Measurements from ENCODE around the gene MYO3B. TPM values are rescaled to one million over a fixed set of nuclear protein-coding genes. Genes with fewer than 3 reads are reported as not detected.

MYO3B gene
- total RNA-seq, 1 donor from 2014 or later = not detected

DNA sequence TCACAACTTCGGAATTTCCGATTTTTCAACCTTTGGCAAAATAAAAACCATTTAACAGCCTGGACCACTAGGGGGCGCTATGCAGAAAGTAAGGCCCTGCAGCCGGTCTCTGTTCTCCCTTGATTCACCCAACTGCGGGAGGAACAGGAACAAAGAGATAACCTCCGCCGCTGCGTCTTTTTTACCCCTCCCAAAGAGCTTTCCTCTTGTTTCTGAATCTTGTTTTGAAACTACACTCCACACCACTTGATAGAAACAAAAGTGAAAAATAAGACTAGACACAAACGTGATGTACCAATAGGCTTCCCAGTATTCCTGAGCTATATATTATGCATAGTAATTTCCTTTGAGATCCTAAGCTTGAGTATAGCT, 231.2 kb downstream of the MYO3B start:
- intact Hi-C loops (cut with micrococcal nuclease) = loop anchor here (1.0 kb wide), 1 partner anchor 403 kb away; no protein-coding TSS in a partner anchor
- peaks cover 23% of the 10 kb centered on the region for H3K27me3 Mint-ChIP-seq
- DNase-seq (no peak), ATAC-seq (ENCODE audit: low read depth) (no peak)
- no peaks in the 10 kb centered on the region for H3K9me3 Mint-ChIP-seq
- no peak overlapping the region for H3K27ac Mint-ChIP-seq
- H3K4me3 Mint-ChIP-seq = no peak overlapping the region
- POLR2A ChIA-PET = no interaction called here
- TF ChIP-seq, protein P1, sequence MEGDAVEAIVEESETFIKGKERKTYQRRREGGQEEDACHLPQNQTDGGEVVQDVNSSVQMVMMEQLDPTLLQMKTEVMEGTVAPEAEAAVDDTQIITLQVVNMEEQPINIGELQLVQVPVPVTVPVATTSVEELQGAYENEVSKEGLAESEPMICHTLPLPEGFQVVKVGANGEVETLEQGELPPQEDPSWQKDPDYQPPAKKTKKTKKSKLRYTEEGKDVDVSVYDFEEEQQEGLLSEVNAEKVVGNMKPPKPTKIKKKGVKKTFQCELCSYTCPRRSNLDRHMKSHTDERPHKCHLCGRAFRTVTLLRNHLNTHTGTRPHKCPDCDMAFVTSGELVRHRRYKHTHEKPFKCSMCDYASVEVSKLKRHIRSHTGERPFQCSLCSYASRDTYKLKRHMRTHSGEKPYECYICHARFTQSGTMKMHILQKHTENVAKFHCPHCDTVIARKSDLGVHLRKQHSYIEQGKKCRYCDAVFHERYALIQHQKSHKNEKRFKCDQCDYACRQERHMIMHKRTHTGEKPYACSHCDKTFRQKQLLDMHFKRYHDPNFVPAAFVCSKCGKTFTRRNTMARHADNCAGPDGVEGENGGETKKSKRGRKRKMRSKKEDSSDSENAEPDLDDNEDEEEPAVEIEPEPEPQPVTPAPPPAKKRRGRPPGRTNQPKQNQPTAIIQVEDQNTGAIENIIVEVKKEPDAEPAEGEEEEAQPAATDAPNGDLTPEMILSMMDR (IDR thresholded peaks at IDR 0.05) = no peak
- CTCF ChIA-PET = interaction anchor here (0.7 to 2.9 kb wide), 3 partner anchors 11 to 403 kb away, joined by 3 to 15 read pairs (median 4); no protein-coding TSS in a partner anchor
- H3K36me3 Mint-ChIP-seq (ENCODE audit: low read depth) = no peaks in the 10 kb centered on the region
- H3K4me1 Mint-ChIP-seq = peaks cover 16% of the 10 kb centered on the region

DNA sequence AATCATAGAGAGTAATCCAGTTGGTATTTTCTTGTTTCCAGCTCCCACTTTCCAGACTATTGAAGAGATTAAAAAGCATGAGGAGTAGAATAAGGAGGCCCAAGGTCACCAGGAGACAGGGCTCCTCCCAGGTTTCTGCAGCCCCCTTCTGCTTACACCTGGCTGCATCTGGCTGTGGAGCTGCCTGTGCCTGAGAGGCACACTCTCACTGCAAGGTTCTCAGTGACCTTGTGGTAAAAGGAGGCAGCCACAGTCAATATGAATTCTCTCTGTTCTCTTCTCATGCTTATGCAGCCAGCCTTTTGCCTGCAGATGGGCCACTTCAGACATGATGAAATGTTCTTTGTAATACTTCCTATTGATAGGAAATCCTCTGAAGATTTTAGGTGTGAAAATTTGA, 233.7 kb downstream of the MYO3B start:
- Mint-ChIP-seq H3K27me3 (peaks cover 17% of the 10 kb centered on the region), H3K27ac (no peak overlapping the region), H3K4me1 (peaks cover 16% of the 10 kb centered on the region), H3K4me3 (no peak overlapping the region), H3K9me3 (no peaks in the 10 kb centered on the region), H3K36me3 (ENCODE audit: low read depth) (no peaks in the 10 kb centered on the region)
- ChIA-PET CTCF (no interaction called here), POLR2A (no interaction called here)
- DNase-seq (no peak), ATAC-seq (ENCODE audit: low read depth) (no peak)
- intact Hi-C loops (cut with micrococcal nuclease) = no loop called here
- TF ChIP-seq, protein P1 (IDR thresholded peaks at IDR 0.05) = no peak

DNA sequence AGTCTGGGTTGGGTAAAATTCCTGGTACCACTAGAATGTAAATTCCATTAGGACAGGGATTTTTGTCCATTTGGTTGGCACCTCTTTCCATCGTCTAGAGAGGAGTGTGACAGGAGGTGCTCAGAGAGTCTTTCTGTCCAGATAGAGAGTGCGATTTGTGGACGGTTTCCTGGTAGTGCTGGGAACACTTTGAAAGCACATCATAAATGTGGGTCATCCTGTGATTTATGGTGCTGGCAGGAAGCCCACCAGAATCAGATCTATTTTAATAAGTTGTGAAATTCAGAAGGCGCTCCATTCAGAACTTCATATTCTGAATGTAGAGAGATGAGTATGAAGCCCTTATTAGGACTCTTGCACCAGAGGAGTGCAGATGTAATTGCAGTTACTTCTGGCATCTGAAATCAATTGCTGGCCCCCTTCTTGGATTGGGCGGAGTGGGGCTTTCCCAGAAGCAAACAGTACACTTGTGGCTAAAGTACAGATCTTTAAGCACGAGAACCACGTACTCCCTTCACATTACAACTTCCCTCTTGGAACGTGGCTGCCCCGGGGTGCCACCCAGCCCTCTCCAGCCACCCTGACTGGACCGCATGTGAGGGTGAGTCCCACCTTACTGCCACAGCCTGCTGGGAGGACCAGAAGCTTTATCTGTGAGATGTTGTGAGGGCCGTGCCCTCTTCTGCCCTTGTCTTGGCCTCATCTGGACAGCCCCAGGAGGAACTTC, 243.2 kb downstream of the MYO3B start:
- TF ChIP-seq, protein P1 (IDR thresholded peaks at IDR 0.05) = no peak
- no peak for DNase-seq
- peaks cover 5% of the 10 kb centered on the region for H3K27me3 Mint-ChIP-seq
- POLR2A ChIA-PET = no interaction called here
- no peaks in the 10 kb centered on the region for H3K4me1 Mint-ChIP-seq
- intact Hi-C loops (cut with micrococcal nuclease) = no loop called here
- H3K9me3 Mint-ChIP-seq = no peaks in the 10 kb centered on the region
- H3K4me3 Mint-ChIP-seq = no peak overlapping the region
- H3K27ac Mint-ChIP-seq = no peak overlapping the region
- CTCF ChIA-PET = no interaction called here
- no peak for ATAC-seq (ENCODE audit: low read depth)
- no peaks in the 10 kb centered on the region for H3K36me3 Mint-ChIP-seq (ENCODE audit: low read depth)

DNA sequence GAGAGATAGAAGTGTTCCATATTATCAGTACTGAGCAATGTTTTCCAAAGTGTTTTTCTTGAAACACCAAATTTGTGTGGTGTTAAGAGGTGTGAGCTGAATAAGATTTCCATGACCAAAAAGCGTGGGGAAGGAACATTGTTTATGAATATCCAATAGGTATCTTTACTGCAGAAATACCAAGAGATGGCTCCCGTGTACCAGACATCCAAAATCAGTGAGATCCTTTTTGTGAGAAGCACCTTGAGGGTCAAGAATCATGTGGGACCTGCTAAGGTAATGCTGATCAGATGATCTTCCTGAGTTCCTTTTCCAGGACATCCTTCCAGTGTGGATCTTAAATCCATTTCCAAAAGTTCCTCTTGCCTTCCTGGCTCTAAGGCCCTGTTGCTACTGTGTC, 246.0 kb downstream of the MYO3B start:
- ChIA-PET CTCF (no interaction called here), POLR2A (no interaction called here)
- Mint-ChIP-seq H3K27me3 (peaks cover 3% of the 10 kb centered on the region), H3K9me3 (no peaks in the 10 kb centered on the region), H3K4me1 (no peaks in the 10 kb centered on the region), H3K36me3 (ENCODE audit: low read depth) (no peaks in the 10 kb centered on the region), H3K4me3 (no peak overlapping the region), H3K27ac (no peak overlapping the region)
- TF ChIP-seq, protein P1 (IDR thresholded peaks at IDR 0.05) = no peak
- intact Hi-C loops (cut with micrococcal nuclease) = no loop called here
- no peak for ATAC-seq (ENCODE audit: low read depth)
- no peak for DNase-seq

DNA sequence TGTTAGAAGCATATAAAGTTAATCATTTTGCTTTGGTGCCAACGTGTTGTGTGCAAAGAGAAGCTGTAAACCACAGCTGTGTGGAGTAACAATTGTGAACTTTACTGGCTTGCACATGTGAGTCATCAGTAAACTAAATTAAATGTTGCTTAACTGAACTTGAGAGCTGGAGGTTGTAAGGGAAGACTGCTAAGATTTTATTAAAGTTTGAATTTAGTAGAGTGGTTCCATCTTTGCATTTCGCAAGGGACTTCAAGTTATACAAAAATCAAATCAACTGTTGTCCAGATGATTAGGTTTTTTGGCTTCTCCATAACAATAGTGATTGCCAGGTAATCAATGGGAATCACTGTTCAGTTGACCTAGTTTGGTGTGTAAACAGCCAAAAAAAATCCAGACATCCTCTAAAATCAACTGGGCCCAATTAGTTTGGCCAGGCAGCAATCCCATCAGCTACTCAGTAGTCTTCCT, 247.4 kb downstream of the MYO3B start:
- TF ChIP-seq, protein P1 (IDR thresholded peaks at IDR 0.05) = no peak
- intact Hi-C loops (cut with micrococcal nuclease) = no loop called here
- no peak for DNase-seq
- Mint-ChIP-seq H3K36me3 (ENCODE audit: low read depth) (no peaks in the 10 kb centered on the region), H3K4me1 (no peaks in the 10 kb centered on the region), H3K4me3 (no peak overlapping the region), H3K27ac (no peak overlapping the region), H3K9me3 (no peaks in the 10 kb centered on the region), H3K27me3 (peaks cover 4% of the 10 kb centered on the region)
- ChIA-PET CTCF (no interaction called here), POLR2A (no interaction called here)
- no peak for ATAC-seq (ENCODE audit: low read depth)

Data from activated B cell treated with CpG ODN at 0.5 μM for 24 hours (primary cell).